T-helper 1 cell treated with Interleukin-12 subunit alpha and Interleukin-12 subunit beta and Interleukin-4 antibody, amounts not matched to agents 30 μg/mL and 1 μg/mL, for 36 hours (primary cell): Measurements from ENCODE around the gene APOA4.
"Not testable (repeated sequence)": the region's sequence is repeated elsewhere in the genome, so short reads cannot be mapped to it uniquely, and the experiment has no call there.

ENCODE experiments used
- H3K27ac Mint-ChIP-seq: one replicate; pipeline ENCODE4 v1.8.0; 2021; ENCODE audit warnings: mild to moderate bottlenecking, mixed read lengths
- H3K27me3 Mint-ChIP-seq: one replicate; pipeline ENCODE4 v1.8.0; 2021; ENCODE audit warnings: low read depth, mixed read lengths
- H3K36me3 Mint-ChIP-seq: one replicate; pipeline ENCODE4 v1.8.0; 2021; ENCODE audit warnings: low read depth, mixed read lengths
- H3K4me1 Mint-ChIP-seq: one replicate; pipeline ENCODE4 v1.8.0; 2021; ENCODE audit warnings: low read depth, mixed read lengths
- H3K4me3 Mint-ChIP-seq: one replicate; pipeline ENCODE4 v1.8.0; 2021; ENCODE audit warnings: mild to moderate bottlenecking, moderate library complexity, mixed read lengths
- H3K9me3 Mint-ChIP-seq: one replicate; pipeline ENCODE4 v1.8.0; 2021; ENCODE audit warnings: mixed read lengths

Gene APOA4

DNA sequence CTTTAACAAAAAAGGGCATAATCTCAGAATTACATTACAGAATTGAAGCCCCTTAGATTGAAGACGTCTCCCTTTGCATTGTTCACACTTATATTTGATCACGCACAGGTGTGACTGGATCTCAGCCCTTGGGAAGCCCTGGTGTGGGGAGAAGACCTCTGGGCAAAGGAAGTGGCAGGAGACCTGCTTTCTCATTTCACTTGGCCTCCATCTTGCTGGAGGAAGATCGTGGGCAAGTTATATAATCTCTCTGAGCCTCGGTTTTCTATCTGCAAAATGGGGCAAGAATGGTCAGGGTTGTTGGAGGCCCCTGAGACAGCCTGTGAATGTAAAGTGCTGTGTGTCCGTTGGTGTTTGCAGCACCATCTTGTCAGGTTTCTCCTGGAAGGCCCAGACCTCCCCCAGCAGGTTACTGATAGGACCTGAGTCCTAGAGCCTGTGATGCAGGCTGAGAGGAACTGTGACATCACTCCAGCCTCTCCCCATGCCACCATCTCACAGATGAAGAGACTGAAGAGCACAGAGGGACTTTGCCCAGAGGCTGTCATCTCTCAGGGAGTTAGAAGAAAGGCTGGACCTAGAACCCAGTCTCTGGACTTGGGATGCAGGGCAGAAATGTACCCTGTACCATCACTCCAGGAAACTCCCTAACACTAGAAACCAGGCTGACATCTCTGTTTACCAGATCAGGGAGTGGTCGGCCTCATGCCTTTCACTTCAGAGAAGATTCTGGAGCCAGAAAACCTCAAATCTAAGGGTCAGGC, 15.4 kb upstream of the APOA4 start:
- peaks cover 4% of the 10 kb centered on the region for H3K27me3 Mint-ChIP-seq
- H3K4me1 Mint-ChIP-seq, result peaks cover 7% of the 10 kb centered on the region
- H3K4me3 Mint-ChIP-seq, result no peak overlapping the region
- H3K27ac Mint-ChIP-seq, result no peak overlapping the region
- no peaks in the 10 kb centered on the region for H3K9me3 Mint-ChIP-seq
- peaks cover 1% of the 10 kb centered on the region for H3K36me3 Mint-ChIP-seq

DNA sequence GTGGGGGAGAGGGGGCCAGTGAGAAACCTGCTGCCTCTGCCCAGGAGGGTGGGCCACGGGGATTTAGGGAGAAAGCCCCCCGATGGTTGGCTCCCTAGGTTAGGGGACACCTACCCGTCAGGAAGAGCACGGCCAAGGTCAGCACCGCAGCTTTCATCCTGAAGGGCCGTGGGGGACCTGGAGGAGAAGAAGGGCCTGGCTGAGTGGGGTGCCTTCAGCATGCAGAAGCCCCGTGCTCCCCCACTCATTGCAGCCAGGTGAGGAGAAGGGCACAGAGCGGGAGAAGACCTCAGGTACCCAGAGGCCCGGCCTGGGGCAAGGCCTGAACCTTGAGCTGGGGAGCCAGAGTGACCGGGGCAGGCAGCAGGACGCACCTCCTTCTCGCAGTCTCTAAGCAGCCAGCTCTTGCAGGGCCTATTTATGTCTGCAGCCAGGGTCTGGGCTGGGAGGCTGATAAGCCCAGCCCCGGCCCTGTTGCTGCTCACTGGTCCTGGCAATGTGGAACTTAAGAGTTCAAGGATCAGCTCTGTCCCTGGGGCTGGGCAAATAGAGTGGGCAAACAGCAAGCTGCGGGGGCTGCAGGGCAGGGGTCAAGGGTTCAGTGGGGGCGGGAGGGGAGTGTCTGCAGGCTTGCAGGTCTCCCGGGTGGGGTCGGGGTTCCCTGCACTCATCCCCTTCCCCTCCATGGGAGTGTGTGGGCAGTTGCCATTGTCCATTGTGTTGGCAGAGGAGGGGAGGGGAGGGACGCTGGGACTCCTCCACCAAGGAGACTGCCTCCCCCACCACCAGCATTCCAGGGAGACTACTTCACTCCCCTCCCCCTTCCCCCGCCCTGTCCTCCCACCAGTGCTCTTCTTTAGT, 14.4 kb upstream of the APOA4 start, which contains the start of gene APOA1:
Gene APOA1, minus strand, starts transcription at position 392 of the 861 bp plus-strand sequence. Its CDS starts 235 bp downstream, at position 157.
- H3K9me3 Mint-ChIP-seq, result no peaks in the 10 kb centered on the region
- no peak within 1 kb of the TSS for H3K27ac Mint-ChIP-seq
- peaks cover 10% of the 10 kb centered on the region for H3K4me1 Mint-ChIP-seq
- H3K36me3 Mint-ChIP-seq, result no peaks in the 10 kb centered on the region
- H3K4me3 Mint-ChIP-seq, result no peak within 1 kb of the TSS
- H3K27me3 Mint-ChIP-seq, result peaks cover 4% of the 10 kb centered on the region

DNA sequence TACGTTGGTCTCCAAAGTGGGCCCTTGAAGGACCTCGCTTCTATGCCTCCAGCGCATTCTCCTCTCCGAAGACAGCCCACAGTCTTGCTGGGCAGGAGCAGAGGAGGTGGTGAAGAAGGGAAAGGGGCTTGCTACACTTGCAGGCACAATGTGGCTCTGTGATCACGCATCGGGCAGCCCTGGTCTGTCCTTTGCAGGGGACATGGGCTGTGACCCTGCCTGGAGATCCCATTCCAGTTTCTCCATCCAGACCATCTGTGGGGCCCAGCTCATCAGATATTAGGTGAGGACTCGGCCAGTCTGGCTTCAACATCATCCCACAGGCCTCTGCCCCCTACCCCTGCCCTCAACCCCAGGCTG, 13.5 kb upstream of the APOA4 start:
- Mint-ChIP-seq H3K9me3 (no peaks in the 10 kb centered on the region), H3K4me3 (no peak overlapping the region), H3K27ac (no peak overlapping the region), H3K27me3 (peaks cover 4% of the 10 kb centered on the region), H3K4me1 (peaks cover 10% of the 10 kb centered on the region), H3K36me3 (no peaks in the 10 kb centered on the region)

DNA sequence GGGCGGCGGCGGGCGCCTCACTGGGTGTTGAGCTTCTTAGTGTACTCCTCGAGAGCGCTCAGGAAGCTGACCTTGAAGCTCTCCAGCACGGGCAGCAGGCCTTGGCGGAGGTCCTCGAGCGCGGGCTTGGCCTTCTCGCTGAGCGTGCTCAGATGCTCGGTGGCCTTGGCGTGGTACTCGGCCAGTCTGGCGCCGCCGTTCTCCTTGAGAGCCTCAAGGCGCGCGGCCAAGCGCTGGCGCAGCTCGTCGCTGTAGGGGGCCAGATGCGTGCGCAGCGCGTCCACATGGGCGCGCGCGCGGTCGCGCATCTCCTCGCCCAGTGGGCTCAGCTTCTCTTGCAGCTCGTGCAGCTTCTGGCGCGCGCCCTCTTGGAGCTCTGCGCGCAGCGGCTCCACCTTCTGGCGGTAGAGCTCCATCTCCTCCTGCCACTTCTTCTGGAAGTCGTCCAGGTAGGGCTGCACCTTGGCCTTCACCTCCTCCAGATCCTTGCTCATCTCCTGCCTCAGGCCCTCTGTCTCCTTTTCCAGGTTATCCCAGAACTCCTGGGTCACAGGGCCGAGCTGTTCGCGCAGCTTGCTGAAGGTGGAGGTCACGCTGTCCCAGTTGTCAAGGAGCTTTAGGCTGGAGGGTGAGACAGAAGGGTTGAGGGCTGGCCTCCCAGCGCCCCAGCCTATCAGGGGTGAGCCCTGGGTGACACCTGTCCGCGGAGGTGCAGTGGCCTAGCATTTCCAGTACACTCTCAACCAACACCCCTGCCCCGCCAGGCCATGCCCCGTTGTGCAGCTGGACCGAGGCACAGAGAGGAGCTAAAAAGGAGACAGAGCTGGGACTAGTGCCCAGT, 12.9 kb upstream of the APOA4 start:
- Mint-ChIP-seq H3K9me3 (no peaks in the 10 kb centered on the region), H3K27me3 (peaks cover 4% of the 10 kb centered on the region), H3K4me3 (peak overlapping the region; percentile 40), H3K36me3 (no peaks in the 10 kb centered on the region), H3K4me1 (peaks cover 10% of the 10 kb centered on the region), H3K27ac (peak overlapping the region; percentile 69)

DNA sequence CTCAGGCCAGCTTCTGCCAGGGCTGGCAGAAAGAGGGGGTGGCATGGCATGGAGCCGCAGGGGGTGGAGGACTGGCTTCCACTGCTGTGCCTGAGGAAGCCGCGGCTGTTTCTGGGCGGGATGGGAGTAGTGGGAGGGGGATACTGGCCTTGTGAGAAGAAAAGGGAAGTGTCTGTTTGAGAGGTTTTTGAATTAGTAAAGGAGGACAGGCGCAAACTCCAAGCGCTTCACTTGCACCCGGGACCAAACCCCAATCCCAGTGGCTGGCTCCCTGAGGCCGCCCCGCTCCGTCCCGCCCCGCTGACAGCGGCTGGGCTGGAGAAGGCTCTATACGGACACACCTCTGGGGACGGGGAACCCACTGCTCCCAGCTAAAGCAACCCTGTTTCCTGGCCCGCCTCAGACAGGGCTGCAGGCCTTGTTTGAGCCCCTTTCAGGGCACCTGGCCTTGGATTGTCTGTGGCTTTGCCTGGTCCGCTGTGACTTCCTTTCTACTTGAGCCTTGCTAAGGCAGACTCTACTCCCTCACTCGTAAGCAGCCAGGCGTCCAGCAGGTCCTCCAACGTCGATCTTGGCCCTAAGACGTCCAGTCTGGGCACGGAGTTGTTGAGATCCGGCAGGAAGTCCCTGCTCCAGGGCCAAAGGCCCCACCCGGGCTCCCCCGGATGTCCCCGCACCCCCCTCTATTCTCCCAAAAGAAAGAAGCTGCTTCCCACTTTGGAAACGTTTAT, 12.1 kb upstream of the APOA4 start:
- Mint-ChIP-seq H3K27ac (no peak overlapping the region), H3K4me1 (peaks cover 10% of the 10 kb centered on the region), H3K4me3 (peak overlapping the region; percentile 40), H3K27me3 (peaks cover 4% of the 10 kb centered on the region), H3K9me3 (no peaks in the 10 kb centered on the region), H3K36me3 (no peaks in the 10 kb centered on the region)

DNA sequence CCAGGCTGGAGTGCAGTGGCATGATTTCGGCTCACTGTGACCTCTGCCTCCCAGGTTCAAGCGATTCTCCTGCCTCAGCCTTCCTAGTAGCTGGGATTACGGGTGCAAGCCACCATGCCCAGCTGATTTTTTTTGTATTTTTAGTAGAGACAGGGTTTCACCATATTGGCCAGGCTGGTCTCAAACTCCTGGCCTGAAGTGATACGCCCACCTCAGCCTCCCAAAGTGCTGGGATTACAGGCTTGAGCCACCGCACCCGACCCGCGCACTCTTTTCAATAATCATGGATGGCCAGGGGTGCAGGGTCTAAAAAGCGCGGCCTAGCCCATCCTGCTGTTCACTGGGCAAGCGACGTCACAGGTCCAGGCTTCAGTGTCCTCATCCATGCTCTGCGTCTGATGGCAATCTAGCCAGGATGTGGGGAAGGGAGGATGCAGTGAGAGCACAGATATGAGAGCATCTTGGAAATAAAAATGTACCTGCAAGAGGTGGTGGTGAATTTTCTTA, 11.5 kb upstream of the APOA4 start:
- H3K4me1 Mint-ChIP-seq, H3K36me3 Mint-ChIP-seq, H3K27ac Mint-ChIP-seq, H3K27me3 Mint-ChIP-seq, H3K9me3 Mint-ChIP-seq: not testable (repeated sequence)
- H3K4me3 Mint-ChIP-seq, result peak overlapping the region; percentile 5

DNA sequence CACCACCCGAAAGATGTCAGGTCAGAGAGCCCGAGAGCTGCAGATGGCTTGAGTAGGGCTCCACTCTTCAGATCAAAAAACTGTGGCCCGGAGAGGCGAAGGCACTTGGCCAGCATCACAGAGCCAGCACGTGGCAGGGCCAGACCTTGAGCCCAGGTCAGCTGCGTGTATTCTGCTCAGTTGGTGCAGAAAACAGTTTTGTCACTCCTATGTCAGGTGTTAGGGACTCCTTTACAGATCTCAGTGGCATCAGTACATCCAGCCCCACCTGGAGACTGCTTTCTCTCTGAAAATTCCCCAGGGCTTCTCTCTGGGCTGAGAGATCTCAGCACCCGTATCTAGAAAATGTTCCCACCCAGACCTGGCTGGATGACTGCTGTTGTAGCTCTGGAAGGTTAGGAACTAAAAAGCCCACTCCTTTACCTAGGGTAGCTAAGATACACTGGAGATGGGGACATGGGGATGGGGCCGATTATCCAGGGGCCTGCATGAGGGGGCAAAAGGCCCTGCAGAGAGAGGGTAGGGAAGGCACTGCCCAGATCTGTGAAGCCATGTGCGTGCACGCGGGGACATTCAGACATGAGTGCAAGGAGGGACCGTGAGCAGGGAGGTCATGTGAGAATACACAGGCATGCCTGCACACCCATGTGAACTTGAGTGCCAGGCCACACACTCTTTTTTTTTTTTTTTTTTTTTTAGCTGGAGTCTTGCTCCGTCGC, 10.9 kb upstream of the APOA4 start:
- H3K27ac Mint-ChIP-seq, result no peak overlapping the region
- H3K4me1 Mint-ChIP-seq, result peaks cover 10% of the 10 kb centered on the region
- no peak overlapping the region for H3K4me3 Mint-ChIP-seq

DNA sequence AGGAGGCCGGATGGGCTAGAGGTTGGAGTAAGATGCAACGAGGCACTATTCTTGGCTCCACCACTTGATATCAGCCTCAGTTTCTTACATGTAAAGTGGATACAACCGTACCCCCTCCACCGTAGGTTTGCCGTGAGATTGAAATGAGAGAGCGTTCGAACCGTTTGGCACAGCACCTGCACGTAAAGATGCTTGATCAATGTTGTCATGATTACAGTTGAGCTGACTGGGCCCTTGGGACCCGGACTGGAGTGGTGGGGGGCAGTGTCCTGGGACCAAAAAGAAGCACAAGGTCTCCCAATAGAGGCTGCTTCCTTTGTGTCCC, 10.3 kb upstream of the APOA4 start:
- Mint-ChIP-seq H3K9me3 (no peaks in the 10 kb centered on the region), H3K36me3 (no peaks in the 10 kb centered on the region), H3K27ac (no peak overlapping the region), H3K4me3 (no peak overlapping the region), H3K27me3 (peaks cover 4% of the 10 kb centered on the region), H3K4me1 (peaks cover 8% of the 10 kb centered on the region)

More for the DNA sequence above, 10.9 kb upstream of the APOA4 start:
- Mint-ChIP-seq H3K36me3 (no peaks in the 10 kb centered on the region), H3K9me3 (no peaks in the 10 kb centered on the region), H3K27me3 (peaks cover 4% of the 10 kb centered on the region)

DNA sequence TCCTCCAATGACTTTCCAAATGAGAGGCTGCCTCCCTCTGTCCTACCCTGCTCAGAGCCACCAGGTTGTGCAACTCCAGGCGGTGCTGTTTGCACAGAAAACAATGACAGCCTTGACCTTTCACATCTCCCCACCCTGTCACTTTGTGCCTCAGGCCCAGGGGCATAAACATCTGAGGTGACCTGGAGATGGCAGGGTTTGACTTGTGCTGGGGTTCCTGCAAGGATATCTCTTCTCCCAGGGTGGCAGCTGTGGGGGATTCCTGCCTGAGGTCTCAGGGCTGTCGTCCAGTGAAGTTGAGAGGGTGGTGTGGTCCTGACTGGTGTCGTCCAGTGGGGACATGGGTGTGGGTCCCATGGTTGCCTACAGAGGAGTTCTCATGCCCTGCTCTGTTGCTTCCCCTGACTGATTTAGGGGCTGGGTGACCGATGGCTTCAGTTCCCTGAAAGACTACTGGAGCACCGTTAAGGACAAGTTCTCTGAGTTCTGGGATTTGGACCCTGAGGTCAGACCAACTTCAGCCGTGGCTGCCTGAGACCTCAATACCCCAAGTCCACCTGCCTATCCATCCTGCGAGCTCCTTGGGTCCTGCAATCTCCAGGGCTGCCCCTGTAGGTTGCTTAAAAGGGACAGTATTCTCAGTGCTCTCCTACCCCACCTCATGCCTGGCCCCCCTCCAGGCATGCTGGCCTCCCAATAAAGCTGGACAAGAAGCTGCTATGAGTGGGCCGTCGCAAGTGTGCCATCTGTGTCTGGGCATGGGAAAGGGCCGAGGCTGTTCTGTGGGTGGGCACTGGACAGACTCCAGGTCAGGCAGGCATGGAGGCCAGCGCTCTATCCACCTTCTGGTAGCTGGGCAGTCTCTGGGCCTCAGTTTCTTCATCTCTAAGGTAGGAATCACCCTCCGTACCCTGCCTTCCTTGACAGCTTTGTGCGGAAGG, 9.5 kb upstream of the APOA4 start:
- no peaks in the 10 kb centered on the region for H3K36me3 Mint-ChIP-seq
- no peaks in the 10 kb centered on the region for H3K9me3 Mint-ChIP-seq
- H3K27ac Mint-ChIP-seq, result peak overlapping the region; percentile 45
- peaks cover 8% of the 10 kb centered on the region for H3K4me1 Mint-ChIP-seq
- H3K4me3 Mint-ChIP-seq, result no peak overlapping the region
- H3K27me3 Mint-ChIP-seq, result peaks cover 4% of the 10 kb centered on the region

DNA sequence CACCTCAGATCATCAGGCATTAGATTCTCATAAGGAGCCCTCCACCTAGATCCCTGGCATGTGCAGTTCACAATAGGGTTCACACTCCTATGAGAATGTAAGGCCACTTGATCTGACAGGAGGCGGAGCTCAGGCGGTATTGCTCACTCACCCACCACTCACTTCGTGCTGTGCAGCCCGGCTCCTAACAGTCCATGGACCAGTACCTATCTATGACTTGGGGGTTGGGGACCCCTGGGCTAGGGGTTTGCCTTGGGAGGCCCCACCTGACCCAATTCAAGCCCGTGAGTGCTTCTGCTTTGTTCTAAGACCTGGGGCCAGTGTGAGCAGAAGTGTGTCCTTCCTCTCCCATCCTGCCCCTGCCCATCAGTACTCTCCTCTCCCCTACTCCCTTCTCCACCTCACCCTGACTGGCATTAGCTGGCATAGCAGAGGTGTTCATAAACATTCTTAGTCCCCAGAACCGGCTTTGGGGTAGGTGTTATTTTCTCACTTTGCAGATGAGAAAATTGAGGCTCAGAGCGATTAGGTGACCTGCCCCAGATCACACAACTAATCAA, 8.8 kb upstream of the APOA4 start:
- H3K9me3 Mint-ChIP-seq, result no peaks in the 10 kb centered on the region
- no peaks in the 10 kb centered on the region for H3K36me3 Mint-ChIP-seq
- peak overlapping the region; percentile 45 for H3K27ac Mint-ChIP-seq
- peaks cover 8% of the 10 kb centered on the region for H3K4me1 Mint-ChIP-seq
- H3K4me3 Mint-ChIP-seq, result no peak overlapping the region
- peaks cover 4% of the 10 kb centered on the region for H3K27me3 Mint-ChIP-seq

DNA sequence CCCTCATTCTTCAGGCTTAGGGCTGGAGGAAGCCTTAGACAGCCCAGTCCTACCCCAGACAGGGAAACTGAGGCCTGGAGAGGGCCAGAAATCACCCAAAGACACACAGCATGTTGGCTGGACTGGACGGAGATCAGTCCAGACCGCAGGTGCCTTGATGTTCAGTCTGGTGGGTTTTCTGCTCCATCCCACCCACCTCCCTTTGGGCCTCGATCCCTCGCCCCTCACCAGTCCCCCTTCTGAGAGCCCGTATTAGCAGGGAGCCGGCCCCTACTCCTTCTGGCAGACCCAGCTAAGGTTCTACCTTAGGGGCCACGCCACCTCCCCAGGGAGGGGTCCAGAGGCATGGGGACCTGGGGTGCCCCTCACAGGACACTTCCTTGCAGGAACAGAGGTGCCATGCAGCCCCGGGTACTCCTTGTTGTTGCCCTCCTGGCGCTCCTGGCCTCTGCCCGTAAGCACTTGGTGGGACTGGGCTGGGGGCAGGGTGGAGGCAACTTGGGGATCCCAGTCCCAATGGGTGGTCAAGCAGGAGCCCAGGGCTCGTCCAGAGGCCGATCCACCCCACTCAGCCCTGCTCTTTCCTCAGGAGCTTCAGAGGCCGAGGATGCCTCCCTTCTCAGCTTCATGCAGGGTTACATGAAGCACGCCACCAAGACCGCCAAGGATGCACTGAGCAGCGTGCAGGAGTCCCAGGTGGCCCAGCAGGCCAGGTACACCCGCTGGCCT, 7.2 kb upstream of the APOA4 start:
- Mint-ChIP-seq H3K4me1 (peaks cover 5% of the 10 kb centered on the region), H3K27me3 (peaks cover 4% of the 10 kb centered on the region), H3K27ac (no peak overlapping the region)

More for the DNA sequence above, 7.2 kb upstream of the APOA4 start:
- no peaks in the 10 kb centered on the region for H3K9me3 Mint-ChIP-seq
- no peaks in the 10 kb centered on the region for H3K36me3 Mint-ChIP-seq
- H3K4me3 Mint-ChIP-seq, result no peak overlapping the region
